ENCODE data around the gene TFEC.

DNA sequence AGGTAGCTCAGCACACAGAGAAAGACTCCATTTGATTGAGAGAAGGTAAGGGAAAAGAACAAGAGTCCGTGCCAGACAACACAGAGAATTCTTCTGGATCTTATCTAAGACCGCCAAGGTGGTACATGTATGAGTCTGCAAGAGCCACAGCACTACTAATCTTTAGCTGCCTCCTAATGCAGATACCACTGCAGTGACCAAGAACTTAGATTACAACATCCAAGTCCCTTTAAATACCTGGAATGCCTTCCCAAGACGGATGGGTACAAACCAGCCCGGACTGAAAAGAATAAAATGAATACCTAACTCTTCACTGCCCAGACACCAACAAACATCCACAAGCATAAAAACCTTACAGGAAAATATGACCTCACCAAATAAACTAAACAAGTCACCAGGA lies 33.3 kb downstream of the TFEC start:
- no peak for TF ChIP-seq RAD21 (IDR thresholded peaks at IDR 0.05; ENCODE audit: low read depth)
- TF ChIP-seq, protein P1, sequence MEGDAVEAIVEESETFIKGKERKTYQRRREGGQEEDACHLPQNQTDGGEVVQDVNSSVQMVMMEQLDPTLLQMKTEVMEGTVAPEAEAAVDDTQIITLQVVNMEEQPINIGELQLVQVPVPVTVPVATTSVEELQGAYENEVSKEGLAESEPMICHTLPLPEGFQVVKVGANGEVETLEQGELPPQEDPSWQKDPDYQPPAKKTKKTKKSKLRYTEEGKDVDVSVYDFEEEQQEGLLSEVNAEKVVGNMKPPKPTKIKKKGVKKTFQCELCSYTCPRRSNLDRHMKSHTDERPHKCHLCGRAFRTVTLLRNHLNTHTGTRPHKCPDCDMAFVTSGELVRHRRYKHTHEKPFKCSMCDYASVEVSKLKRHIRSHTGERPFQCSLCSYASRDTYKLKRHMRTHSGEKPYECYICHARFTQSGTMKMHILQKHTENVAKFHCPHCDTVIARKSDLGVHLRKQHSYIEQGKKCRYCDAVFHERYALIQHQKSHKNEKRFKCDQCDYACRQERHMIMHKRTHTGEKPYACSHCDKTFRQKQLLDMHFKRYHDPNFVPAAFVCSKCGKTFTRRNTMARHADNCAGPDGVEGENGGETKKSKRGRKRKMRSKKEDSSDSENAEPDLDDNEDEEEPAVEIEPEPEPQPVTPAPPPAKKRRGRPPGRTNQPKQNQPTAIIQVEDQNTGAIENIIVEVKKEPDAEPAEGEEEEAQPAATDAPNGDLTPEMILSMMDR (IDR thresholded peaks at IDR 0.05 in 2 of 3, conservative IDR thresholded peaks at IDR 0.05 in 1 of 3; ENCODE audit: borderline replicate concordance in 1 of 3, insufficient read depth in 1 of 3, low read depth in 2 of 3, low read length in 2 of 3) = no peak
- no peak for TF ChIP-seq REST (IDR thresholded peaks at IDR 0.05; ENCODE audit: low read depth)
- TF ChIP-seq POLR2A (IDR thresholded peaks at IDR 0.05; ENCODE audit: borderline replicate concordance, extremely low read depth, insufficient read depth, insufficient read length) = no peak
- TF ChIP-seq EZH2 (IDR thresholded peaks at IDR 0.05) = no peak
- TF ChIP-seq ATF3 (IDR thresholded peaks at IDR 0.05) = no peak
- TF ChIP-seq POLR2AphosphoS5 (IDR thresholded peaks at IDR 0.05; ENCODE audit: low read depth, low read length) = no peak
- TF ChIP-seq YY1 (IDR thresholded peaks at IDR 0.05; ENCODE audit: extremely low read depth, insufficient replicate concordance, low read depth, low read length) = no peak
- no peak for TF ChIP-seq ZNF274 (IDR thresholded peaks at IDR 0.05; ENCODE audit: low read depth, low read length)

All from HCT116 (cell line).